HG03432 (cell line): Measurements from ENCODE around the gene RBM33.

Source experiments
- ATAC-seq: cut with Tn5 transposase; IDR thresholded peaks from one replicate; pipeline ENCODE4 v1.9.1; 2021; ENCODE audit warnings: mild to moderate bottlenecking, moderate library complexity; ENCODE audit not compliant: unreplicated experiment

Gene RBM33

GRCh38 chr7:155744971-155745683 lies 100.7 kb downstream of the RBM33 start:
- ATAC-seq, result no peak

DNA sequence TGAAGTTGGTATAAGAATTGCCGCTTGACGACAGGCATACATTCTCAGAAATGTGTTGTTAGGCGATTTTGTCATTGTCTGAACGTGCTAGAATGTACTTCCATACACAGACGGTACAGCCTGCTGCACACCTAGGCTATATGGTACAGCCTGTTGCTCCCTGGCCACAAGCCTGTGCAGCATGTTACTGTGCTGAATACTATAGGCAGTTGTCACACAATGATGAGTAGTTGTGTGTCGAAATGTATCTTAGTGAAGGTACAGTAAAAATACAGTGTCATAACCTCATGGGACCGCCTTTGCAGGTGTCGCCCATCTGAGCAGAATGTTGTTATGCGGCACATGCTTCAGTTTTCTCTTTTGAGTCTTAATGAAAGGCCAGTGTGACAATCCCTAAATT lies 101.3 kb downstream of the RBM33 start:
- ATAC-seq, result peak; percentile 5

DNA sequence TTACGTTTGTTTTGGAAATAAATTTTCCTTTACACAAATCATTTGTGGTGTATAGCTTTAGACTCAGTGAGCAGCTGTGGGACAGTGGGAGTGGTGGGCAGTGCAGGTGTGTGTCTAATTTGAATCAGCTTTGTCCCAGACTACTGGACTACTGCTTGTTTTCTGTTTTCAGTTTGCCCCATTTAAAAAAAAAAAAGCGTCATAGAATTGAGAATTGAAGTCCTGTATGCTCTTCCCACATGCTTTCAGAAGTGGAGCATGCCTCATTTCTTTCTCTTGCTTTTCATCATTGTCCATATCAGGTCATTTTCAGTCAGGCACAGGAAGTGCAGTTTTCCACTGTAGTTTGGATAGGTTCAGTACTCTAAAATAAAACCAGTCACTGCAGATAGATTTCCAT lies 101.7 kb downstream of the RBM33 start:
- ATAC-seq, result peak; percentile 76

GRCh38 chr7:155747209-155747608 lies 102.7 kb downstream of the RBM33 start:
- ATAC-seq, result no peak

DNA sequence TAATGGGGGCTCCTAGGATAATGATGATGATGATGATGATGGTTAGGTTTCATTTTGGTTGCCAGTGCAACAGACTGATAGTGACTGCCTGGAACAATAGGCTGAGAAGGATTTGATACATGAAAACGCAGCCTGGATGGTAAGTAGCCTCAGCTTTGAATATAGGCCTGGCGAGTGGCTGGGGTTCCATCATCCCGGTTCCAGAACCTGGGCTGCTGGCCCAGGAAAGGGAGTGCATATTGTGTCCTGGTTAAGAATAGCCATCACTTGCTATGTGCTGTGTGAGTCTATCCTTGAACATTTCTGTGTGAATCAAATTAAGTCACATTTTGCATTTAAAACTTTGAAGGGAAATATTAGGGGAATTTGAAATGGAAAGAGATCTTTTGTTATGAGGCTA lies 105.1 kb downstream of the RBM33 start:
- no peak for ATAC-seq

GRCh38 chr7:155750255-155751125 lies 106.0 kb downstream of the RBM33 start:
- ATAC-seq, result no peak

- ATAC-seq, result no peak
Measured at GRCh38 chr7:155751409-155751808, 106.9 kb downstream of the RBM33 start.

DNA sequence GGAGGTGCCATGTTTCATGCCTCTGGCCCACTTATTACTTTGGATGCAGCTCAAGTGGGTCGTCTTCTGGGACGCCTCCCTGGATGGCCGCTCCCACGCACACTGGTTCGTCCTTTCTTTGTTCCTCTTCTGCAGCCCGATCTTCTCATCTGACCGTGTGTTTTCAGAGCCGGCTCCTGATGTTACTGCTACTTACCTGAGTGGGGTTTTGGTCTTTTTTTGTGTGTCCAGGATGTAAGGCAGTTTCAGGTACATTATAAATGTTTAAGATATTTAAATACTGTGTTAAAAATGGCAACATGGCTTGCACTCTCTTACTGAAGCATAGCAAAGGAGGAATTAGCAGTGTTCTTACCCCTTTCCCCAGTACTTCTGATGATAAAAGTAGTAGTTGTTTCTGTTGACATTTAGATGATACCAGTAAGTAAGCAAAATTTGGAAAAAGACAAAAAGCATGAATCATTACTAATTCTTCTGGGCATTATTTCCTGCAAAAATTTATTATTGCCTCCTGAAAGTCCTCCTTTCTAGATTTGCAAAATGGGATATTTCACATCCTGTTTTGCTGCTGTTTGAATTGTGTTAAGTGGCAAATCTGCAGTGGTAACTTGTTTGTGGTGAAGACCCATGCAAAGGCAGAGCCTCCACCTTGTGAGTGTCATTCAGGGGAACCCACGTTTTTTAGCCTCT lies 108.4 kb downstream of the RBM33 start:
- ATAC-seq, result peak; percentile 65

- ATAC-seq, result peak; percentile 7
Measured at GRCh38 chr7:155753446-155753965, 109.0 kb downstream of the RBM33 start.

GRCh38 chr7:155754165-155754564 lies 109.7 kb downstream of the RBM33 start:
- no peak for ATAC-seq

GRCh38 chr7:155755026-155755425 lies 110.6 kb downstream of the RBM33 start:
- no peak for ATAC-seq

DNA sequence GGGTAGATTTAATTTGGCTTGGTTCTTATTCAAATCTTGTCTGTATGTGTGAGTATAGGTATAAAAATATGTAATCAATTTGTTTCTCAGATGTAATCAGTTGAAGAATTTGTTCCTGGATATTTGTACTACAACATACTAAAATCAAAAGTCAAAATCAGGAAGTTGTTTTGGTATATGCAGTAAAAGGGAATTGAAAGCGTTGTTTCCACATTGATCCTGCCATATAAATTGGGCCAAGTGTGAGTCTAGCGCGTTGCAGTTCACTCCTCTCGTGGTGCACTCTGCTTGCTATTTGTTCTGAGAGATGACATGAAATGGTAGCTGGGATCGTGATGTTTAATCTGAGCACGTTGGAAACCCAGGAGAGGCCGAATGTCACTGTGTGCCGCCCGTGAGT lies 111.9 kb downstream of the RBM33 start:
- ATAC-seq, result no peak

GRCh38 chr7:155758348-155758747 lies 113.9 kb downstream of the RBM33 start:
- no peak for ATAC-seq

- no peak for ATAC-seq
Measured at GRCh38 chr7:155759740-155760430, 115.4 kb downstream of the RBM33 start.

GRCh38 chr7:155761162-155761561 lies 116.7 kb downstream of the RBM33 start:
- ATAC-seq, result no peak

DNA sequence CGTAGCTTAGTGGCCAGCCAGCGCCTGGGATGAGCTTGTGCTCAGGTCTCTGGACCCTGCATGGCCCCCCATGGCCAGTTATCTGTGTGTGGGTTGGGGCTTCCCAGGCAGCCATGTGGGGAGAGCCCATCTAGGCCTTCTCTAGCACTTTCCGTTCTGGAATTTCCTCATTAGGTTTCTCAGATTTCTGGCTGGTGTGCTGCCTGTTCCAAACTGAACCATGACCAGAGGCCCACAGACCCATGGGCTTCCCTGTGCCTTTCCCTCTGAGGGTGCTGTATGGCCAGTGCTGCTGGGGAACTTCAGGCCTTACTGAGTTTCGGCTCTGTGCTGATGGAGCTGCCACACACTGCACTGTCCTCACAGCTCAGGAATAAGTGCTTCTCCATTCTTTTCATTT lies 117.6 kb downstream of the RBM33 start:
- no peak for ATAC-seq

- ATAC-seq, result no peak
Measured at GRCh38 chr7:155762655-155763054, 118.2 kb downstream of the RBM33 start.

- ATAC-seq, result no peak
Measured at GRCh38 chr7:155763122-155763521, 118.7 kb downstream of the RBM33 start.

GRCh38 chr7:155763691-155764437 lies 119.4 kb downstream of the RBM33 start:
- ATAC-seq, result peak; percentile 74

GRCh38 chr7:155764438-155764793 lies 120.0 kb downstream of the RBM33 start:
- peak; percentile 73 for ATAC-seq
